H1 (cell line): ENCODE measurements around the gene MBNL1. TPM values are rescaled to one million over a fixed set of nuclear protein-coding genes. Genes with fewer than 3 reads are reported as not detected.

Experiments
- SP2 ChIP-seq: IDR thresholded peaks from 2 replicates; pipeline ENCODE4 v1.6.1; 2012; ENCODE audit warnings: mild to moderate bottlenecking, low read length, inconsistent platforms
- SUZ12 ChIP-seq: fragments of 200-600 bp; sonication (generic); IDR thresholded peaks from 2 replicates; pipeline ENCODE4 v1.6.1; 2012; ENCODE audit warnings: mild to moderate bottlenecking, inconsistent platforms, low read length, moderate library complexity, mixed read lengths
- polyA plus RNA-seq, 7 experiments: library from polyadenylated mRNA; depleted of rRNA in 3 of 7; stranded (reverse) in 5 of 7; unstranded in 2 of 7; fragments of >200 nt in 5 of 7; fragments of 200-250 nt in 2 of 7; gene quantifications; 1 replicate in 5 of 7; 2 replicates in 1 of 7; 4 replicates in 1 of 7; pipeline versions ENCODE4 v1.2.1 to v1.2.3, GENCODE V29; 2011 to 2013; ENCODE audit warnings: missing spikeins in 2 of 7, mixed read lengths in 2 of 7
- total RNA-seq: library from RNA; stranded (reverse); fragmentation: NEBNext Ultra II Directional; extraction: Animal tissue kit (Norgen Biotek cat#: 25700); gene quantifications from 2 replicates; pipeline ENCODE4 v1.2.1, GENCODE V29; 2021

MBNL1 gene
- total and polyA plus RNA-seq, 2 of the 8 experiments (the other 6 are each of a cell fraction or from before 2014, with no cell fraction given): 5.0 to 16.4 TPM

DNA sequence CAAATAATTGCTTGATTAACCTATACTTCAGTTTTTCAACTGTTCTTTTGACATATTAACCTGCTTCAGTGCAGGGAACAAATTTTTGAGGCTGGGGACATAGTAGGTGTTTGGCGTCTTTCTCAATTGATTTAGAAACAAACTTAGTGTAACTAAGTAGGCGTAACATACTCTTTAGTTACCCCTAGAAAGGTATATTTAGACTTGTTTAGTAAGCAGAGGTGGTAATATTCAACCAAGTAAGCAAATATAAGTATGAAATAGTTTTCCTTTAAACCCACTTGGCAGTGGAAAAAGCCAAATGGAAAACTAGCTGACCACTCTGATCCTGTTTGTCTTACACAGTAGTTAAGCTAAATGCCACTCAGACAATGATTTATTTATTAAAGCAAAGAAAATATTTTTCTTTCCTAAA is 113.2 kb downstream of the MBNL1 start (continued):
- TF ChIP-seq SP2: no peak
- TF ChIP-seq SUZ12: no peak
- TF ChIP-seq, all 59 proteins: peak for 0
